Loucy (cell line): ENCODE measurements around the gene NDUFS5.
A peak's percentile ranks its signal among the peaks of the same experiment; 100 is the strongest.
"Not testable (repeated sequence)": the region's sequence is repeated elsewhere in the genome, so short reads cannot be mapped to it uniquely, and the experiment has no call there.

Experiments used
- H2AFZ ChIP-seq: fragments of 200-600 bp; sonication (generic); 2 replicates; pipeline ENCODE4 v1.6.0; 2016; ENCODE audit warnings: antibody characterized with exemption, mild to moderate bottlenecking, low read length, moderate library complexity
- H3F3A ChIP-seq: fragments of 200-600 bp; 2 replicates; pipeline ENCODE4 v1.6.0; 2016; ENCODE audit warnings: antibody characterized with exemption, low read depth, mild to moderate bottlenecking
- H3K27me3 ChIP-seq: fragments of 200-600 bp; sonication (generic); 2 replicates; pipeline ENCODE4 v1.6.1; 2014; ENCODE audit warnings: low read length, mild to moderate bottlenecking; ENCODE audit not compliant: insufficient read depth, poor library complexity, severe bottlenecking
- H3K36me3 ChIP-seq: fragments of 200-600 bp; sonication (generic); 2 replicates; pipeline ENCODE4 v1.6.1; 2016; ENCODE audit warnings: low read length; ENCODE audit not compliant: insufficient read depth
- H3K4me1 ChIP-seq: fragments of 200-600 bp; sonication (generic); 2 replicates; pipeline ENCODE4 v1.5.1; 2014; ENCODE audit warnings: low read length, mild to moderate bottlenecking; ENCODE audit not compliant: insufficient read depth, poor library complexity, severe bottlenecking
- H3K4me2 ChIP-seq: fragments of 200-600 bp; sonication (generic); 2 replicates; pipeline ENCODE4 v1.6.0; 2014; ENCODE audit warnings: antibody characterized with exemption, low read length, low read depth, mild to moderate bottlenecking; ENCODE audit not compliant: poor library complexity, severe bottlenecking
- H3K4me3 ChIP-seq: fragments of 200-600 bp; sonication (generic); 2 replicates; pipeline ENCODE4 v1.5.1; 2014; ENCODE audit warnings: low read length, mild to moderate bottlenecking, mixed read lengths; ENCODE audit not compliant: poor library complexity, severe bottlenecking
- H3K79me2 ChIP-seq: fragments of 200-600 bp; sonication (generic); 2 replicates; pipeline ENCODE4 v1.6.1; 2014; ENCODE audit warnings: low read length; ENCODE audit not compliant: insufficient read depth
- H3K9ac ChIP-seq: fragments of 200-600 bp; sonication (generic); 2 replicates; pipeline ENCODE4 v1.6.0; 2014; ENCODE audit warnings: mild to moderate bottlenecking, low read depth, low read length, moderate library complexity; ENCODE audit not compliant: poor library complexity, severe bottlenecking
- H3K9me2 ChIP-seq: fragments of 200-600 bp; sonication (generic); replicated peaks from 2 replicates; pipeline ENCODE4 v1.6.1; 2016; ENCODE audit warnings: low read depth, low read length, mixed read lengths
- H3K9me3 ChIP-seq: fragments of 200-600 bp; sonication (generic); 2 replicates; pipeline ENCODE4 v1.6.1; 2014; ENCODE audit warnings: mild to moderate bottlenecking, antibody characterized with exemption, low read length, low read depth; ENCODE audit not compliant: insufficient read depth
- H4K20me1 ChIP-seq: fragments of 200-600 bp; sonication (generic); 2 replicates; pipeline ENCODE4 v1.6.0; 2014; ENCODE audit warnings: antibody characterized with exemption, low read length, mild to moderate bottlenecking; ENCODE audit not compliant: insufficient read depth, poor library complexity, severe bottlenecking
- CTCF ChIP-seq: fragments of 200-600 bp; sonication (generic); conservative IDR thresholded peaks from 2 replicates; pipeline ENCODE4 v1.5.1; 2014; ENCODE audit warnings: mild to moderate bottlenecking, antibody characterized with exemption, low read length
- EZH2phosphoT487 ChIP-seq: fragments of 200-600 bp; IDR thresholded peaks from 2 replicates; pipeline ENCODE4 v1.6.1; 2018; ENCODE audit warnings: antibody characterized with exemption, mild to moderate bottlenecking, moderate library complexity, borderline replicate concordance

Gene NDUFS5

GRCh38 chr1:39065542-39065941, 39.4 kb downstream of the NDUFS5 start:
- no peak for TF ChIP-seq EZH2phosphoT487
- no peak for TF ChIP-seq CTCF
- no peaks in the 10 kb centered on the region for H3F3A ChIP-seq
- no peaks in the 10 kb centered on the region for H3K4me1 ChIP-seq
- no peak overlapping the region for H3K4me2 ChIP-seq
- H4K20me1 ChIP-seq = no peaks in the 10 kb centered on the region
- H2AFZ ChIP-seq = peak overlapping the region; percentile 39; the same call in 1 of the 2 replicates
- H3K9me2 ChIP-seq = no peaks in the 10 kb centered on the region
- no peak overlapping the region for H3K4me3 ChIP-seq
- H3K9me3 ChIP-seq = no peaks in the 10 kb centered on the region
- no peaks in the 10 kb centered on the region for H3K27me3 ChIP-seq
- H3K79me2 ChIP-seq = no peaks in the 10 kb centered on the region
- no peaks in the 10 kb centered on the region for H3K36me3 ChIP-seq
- H3K9ac ChIP-seq = no peak overlapping the region

GRCh38 chr1:39068227-39068626, 42.1 kb downstream of the NDUFS5 start:
- H4K20me1 ChIP-seq, H2AFZ ChIP-seq, H3K9me3 ChIP-seq, H3K4me1 ChIP-seq, H3K9me2 ChIP-seq, H3K4me2 ChIP-seq, H3F3A ChIP-seq, H3K79me2 ChIP-seq, H3K36me3 ChIP-seq, H3K27me3 ChIP-seq, H3K4me3 ChIP-seq, H3K9ac ChIP-seq: not testable (repeated sequence)

DNA sequence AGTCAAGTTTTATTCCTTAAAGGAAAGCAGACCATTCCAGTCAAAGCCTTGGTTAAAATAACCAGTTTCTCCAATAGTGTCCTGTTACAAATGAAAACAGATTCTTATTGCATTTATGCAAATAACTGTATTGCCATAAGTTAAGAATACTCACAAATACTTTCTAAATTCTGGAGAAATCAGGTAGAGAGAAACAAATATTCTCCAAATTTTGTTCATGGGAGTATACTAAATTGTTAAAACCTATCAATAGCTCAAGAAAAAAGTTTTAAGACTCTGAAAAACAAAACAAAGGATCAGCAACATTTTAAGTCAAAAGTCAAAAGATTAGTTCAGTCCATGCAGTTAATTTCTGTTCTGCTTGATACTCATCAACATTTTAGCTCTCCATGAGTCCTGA, 45.4 kb downstream of the NDUFS5 start:
- H3K9ac ChIP-seq, H4K20me1 ChIP-seq, H3K4me3 ChIP-seq, H3K79me2 ChIP-seq, H3K9me2 ChIP-seq, H2AFZ ChIP-seq, H3K9me3 ChIP-seq, H3K36me3 ChIP-seq, H3K27me3 ChIP-seq, H3K4me2 ChIP-seq, H3F3A ChIP-seq, H3K4me1 ChIP-seq: not testable (repeated sequence)

- Histone ChIP-seq H3K9ac (no peak overlapping the region), H3K4me1 (no peaks in the 10 kb centered on the region), H3K4me3 (no peak overlapping the region), H3K79me2 (no peaks in the 10 kb centered on the region), H2AFZ (no peak overlapping the region), H3K9me3 (no peaks in the 10 kb centered on the region), H4K20me1 (no peaks in the 10 kb centered on the region), H3K27me3 (no peaks in the 10 kb centered on the region), H3K4me2 (no peak overlapping the region), H3K36me3 (no peaks in the 10 kb centered on the region), H3K9me2 (no peaks in the 10 kb centered on the region), H3F3A (no peaks in the 10 kb centered on the region)
- TF ChIP-seq CTCF (no peak), EZH2phosphoT487 (no peak)
These were observed 50.1 kb downstream of the NDUFS5 start for GRCh38 chr1:39076127-39076798.
